ENCODE data around the gene LZTS3. TPM values are rescaled to one million over a fixed set of nuclear protein-coding genes. Genes with fewer than 3 reads are reported as not detected.
"Not testable (repeated sequence)": the region's sequence is repeated elsewhere in the genome, so short reads cannot be mapped to it uniquely, and the experiment has no call there.

The LZTS3 gene
- total RNA-seq, 1 donor from 2014 or later = 0.84 TPM

DNA sequence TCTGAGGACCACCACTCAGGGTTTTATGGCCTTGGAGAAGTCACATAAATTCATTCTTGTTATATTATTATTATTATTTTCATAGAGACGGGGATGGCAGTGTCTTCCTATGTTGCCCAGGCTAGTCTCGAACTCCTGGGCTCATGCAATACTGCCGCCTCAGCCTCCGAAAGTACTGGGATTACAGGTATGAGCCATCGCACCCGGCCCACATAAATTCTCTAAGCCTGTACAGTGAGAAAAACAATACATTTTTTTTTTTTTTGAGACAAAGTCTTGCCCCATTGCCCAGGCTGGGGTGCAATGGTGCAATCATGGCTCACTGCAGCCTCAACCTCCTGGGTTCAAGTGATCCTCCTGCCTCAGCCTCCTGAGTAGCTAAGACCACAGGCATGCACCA, 12.9 kb downstream of the LZTS3 start:
- H3K27me3 Mint-ChIP-seq = no peaks in the 10 kb centered on the region
- TF ChIP-seq, protein P1, sequence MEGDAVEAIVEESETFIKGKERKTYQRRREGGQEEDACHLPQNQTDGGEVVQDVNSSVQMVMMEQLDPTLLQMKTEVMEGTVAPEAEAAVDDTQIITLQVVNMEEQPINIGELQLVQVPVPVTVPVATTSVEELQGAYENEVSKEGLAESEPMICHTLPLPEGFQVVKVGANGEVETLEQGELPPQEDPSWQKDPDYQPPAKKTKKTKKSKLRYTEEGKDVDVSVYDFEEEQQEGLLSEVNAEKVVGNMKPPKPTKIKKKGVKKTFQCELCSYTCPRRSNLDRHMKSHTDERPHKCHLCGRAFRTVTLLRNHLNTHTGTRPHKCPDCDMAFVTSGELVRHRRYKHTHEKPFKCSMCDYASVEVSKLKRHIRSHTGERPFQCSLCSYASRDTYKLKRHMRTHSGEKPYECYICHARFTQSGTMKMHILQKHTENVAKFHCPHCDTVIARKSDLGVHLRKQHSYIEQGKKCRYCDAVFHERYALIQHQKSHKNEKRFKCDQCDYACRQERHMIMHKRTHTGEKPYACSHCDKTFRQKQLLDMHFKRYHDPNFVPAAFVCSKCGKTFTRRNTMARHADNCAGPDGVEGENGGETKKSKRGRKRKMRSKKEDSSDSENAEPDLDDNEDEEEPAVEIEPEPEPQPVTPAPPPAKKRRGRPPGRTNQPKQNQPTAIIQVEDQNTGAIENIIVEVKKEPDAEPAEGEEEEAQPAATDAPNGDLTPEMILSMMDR (IDR thresholded peaks at IDR 0.05) = no peak
- ATAC-seq (ENCODE audit: low read depth) = no peak
- ChIA-PET POLR2A (interaction anchor here (0.6 to 1.3 kb wide), 4 partner anchors 19 to 248 kb away, joined by 3 to 15 read pairs (median 4); partner anchors contain the start of gene ITPA), CTCF (interaction anchor here (1.7 kb wide), 1 partner anchor 107 kb away, joined by 4 read pairs; no protein-coding TSS in a partner anchor)
- H3K36me3 Mint-ChIP-seq (ENCODE audit: low read depth) = peaks cover 16% of the 10 kb centered on the region
- no peak for DNase-seq
- H3K9me3 Mint-ChIP-seq = no peaks in the 10 kb centered on the region
- H3K4me3 Mint-ChIP-seq = peak overlapping the region; percentile 24
- H3K27ac Mint-ChIP-seq = no peak overlapping the region
- H3K4me1 Mint-ChIP-seq = peaks cover 40% of the 10 kb centered on the region
- intact Hi-C loops (cut with micrococcal nuclease) = no loop called here

DNA sequence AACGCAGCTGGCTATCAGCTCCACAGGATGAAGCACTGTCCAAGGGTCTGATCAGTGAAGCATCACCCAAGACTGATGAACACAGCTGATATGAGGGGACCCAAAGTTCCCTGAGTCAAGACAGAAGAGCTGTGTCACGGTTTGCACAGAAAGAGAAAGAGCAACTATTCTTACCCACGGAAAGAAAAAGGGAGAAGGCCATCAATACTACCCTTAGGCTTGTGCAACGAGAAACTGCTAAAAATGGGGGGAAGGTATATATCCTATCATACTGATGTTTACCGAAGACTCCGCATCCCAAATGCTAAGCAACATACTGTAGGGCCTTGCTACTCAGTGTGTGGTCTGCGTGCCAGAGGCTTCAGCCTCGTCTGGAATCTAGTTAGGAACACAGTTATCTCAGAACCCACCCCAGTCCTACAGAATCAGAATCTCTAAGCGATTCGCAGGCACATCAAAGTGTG, 14.3 kb downstream of the LZTS3 start:
- peaks cover 47% of the 10 kb centered on the region for H3K4me1 Mint-ChIP-seq
- peak overlapping the region; percentile 93 for H3K27ac Mint-ChIP-seq
- ChIA-PET POLR2A (interaction anchor here (0.5 to 1.4 kb wide), 6 partner anchors 12 to 114 kb away, joined by 3 to 5 read pairs (median 4); partner anchors contain the start of genes DDRGK1, ITPA and MRPS26), CTCF (interaction anchor here (1.7 kb wide), 1 partner anchor 105 kb away, joined by 4 read pairs; no protein-coding TSS in a partner anchor)
- ATAC-seq (ENCODE audit: low read depth) (no peak), DNase-seq (no peak)
- intact Hi-C loops (cut with micrococcal nuclease) = loop anchor here (1.0 to 10.0 kb wide), 5 partner anchors 14 to 284 kb away; partner anchors contain the start of genes DDRGK1, LZTS3, MRPS26 and PTPRA
- peak overlapping the region; percentile 88 for H3K4me3 Mint-ChIP-seq
- TF ChIP-seq, protein P1 (IDR thresholded peaks at IDR 0.05) = no peak
- H3K36me3 Mint-ChIP-seq (ENCODE audit: low read depth) = peaks cover 22% of the 10 kb centered on the region
- no peaks in the 10 kb centered on the region for H3K27me3 Mint-ChIP-seq
- no peaks in the 10 kb centered on the region for H3K9me3 Mint-ChIP-seq

DNA sequence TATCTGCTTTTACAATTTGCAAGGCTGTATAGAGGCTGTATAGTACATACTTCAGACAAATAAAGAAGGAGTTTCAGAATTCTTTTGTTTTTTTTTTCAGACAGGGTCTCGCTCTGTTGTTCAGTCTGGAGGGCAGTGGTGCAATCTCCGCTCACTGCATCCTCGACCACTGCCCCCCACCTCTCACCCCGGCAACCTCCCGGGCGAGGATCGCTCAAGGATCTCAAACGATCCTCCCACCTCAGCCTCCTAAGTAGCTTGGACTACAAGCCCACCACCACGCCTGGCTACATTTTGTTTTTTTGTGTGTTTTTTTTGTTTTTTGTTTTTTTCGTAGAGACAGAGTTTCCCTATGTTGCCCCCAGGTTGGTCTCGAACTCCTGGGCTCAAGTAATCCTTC, 15.5 kb downstream of the LZTS3 start:
- no peak for ATAC-seq (ENCODE audit: low read depth)
- CTCF ChIA-PET = no interaction called here
- peaks cover 30% of the 10 kb centered on the region for H3K36me3 Mint-ChIP-seq (ENCODE audit: low read depth)
- no peak for DNase-seq
- peaks cover 56% of the 10 kb centered on the region for H3K4me1 Mint-ChIP-seq
- peak overlapping the region; percentile 80 for H3K27ac Mint-ChIP-seq
- POLR2A ChIA-PET = interaction anchor here (0.7 to 1.1 kb wide), 2 partner anchors 31 to 113 kb away, joined by 3 to 4 read pairs; no protein-coding TSS in a partner anchor
- peak overlapping the region; percentile 70 for H3K4me3 Mint-ChIP-seq
- intact Hi-C loops (cut with micrococcal nuclease) = loop anchor here (2.0 to 10.0 kb wide), 4 partner anchors 41 to 283 kb away; partner anchors contain the start of genes DDRGK1, MRPS26 and PTPRA
- H3K27me3 Mint-ChIP-seq = no peaks in the 10 kb centered on the region
- H3K9me3 Mint-ChIP-seq = no peaks in the 10 kb centered on the region
- TF ChIP-seq, protein P1 (IDR thresholded peaks at IDR 0.05) = no peak

DNA sequence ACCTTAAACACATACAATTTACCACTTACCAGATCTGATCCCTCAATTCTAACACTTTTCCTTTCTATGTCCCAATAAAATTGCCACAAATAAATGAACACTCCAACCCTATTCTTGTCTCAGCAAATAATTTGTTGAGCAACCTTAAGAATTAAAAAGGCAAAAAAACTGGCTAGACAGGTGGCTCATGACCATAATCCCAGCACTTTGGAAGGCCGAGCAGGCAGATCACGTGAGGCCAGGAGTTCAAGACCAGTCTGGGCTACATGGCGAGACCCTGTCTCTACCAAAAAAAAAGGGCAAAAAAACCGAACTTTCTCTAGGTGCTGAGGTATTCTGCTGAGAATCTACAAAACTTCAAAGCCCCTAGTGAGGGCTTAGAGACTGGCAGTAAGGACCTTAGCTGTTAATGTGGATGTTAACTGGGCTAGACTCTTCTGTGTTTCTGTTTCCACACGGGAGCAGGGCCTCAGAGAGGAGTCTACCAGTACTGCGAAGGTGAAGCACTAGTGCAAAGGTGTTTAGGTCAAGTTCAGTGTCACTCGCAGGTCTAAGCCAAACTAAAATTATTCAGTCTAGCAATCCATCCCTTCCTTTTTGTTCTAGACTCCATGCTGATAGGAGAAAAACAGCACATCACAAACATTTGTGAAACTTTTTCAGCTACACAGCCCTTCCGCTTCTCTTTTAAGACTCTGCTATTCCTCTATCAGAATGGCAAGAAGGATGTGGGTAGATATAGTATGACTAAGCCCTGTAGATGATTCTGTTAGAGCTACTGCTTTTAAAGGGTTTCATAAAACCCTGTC, 16.3 kb downstream of the LZTS3 start:
- intact Hi-C loops (cut with micrococcal nuclease) = loop anchor here (5.0 to 10.0 kb wide), 3 partner anchors 40 to 282 kb away; partner anchors contain the start of genes DDRGK1 and PTPRA
- Mint-ChIP-seq H3K4me1 (peaks cover 62% of the 10 kb centered on the region), H3K27me3 (no peaks in the 10 kb centered on the region), H3K9me3 (no peaks in the 10 kb centered on the region), H3K27ac (peak overlapping the region; percentile 80), H3K4me3 (peak overlapping the region; percentile 70), H3K36me3 (ENCODE audit: low read depth) (peaks cover 32% of the 10 kb centered on the region)
- TF ChIP-seq, protein P1 (IDR thresholded peaks at IDR 0.05) = no peak
- ChIA-PET POLR2A (interaction anchor here (1.1 kb wide), 1 partner anchor 112 kb away, joined by 4 read pairs; no protein-coding TSS in a partner anchor), CTCF (no interaction called here)
- no peak for DNase-seq
- peak; percentile 73 for ATAC-seq (ENCODE audit: low read depth)

DNA sequence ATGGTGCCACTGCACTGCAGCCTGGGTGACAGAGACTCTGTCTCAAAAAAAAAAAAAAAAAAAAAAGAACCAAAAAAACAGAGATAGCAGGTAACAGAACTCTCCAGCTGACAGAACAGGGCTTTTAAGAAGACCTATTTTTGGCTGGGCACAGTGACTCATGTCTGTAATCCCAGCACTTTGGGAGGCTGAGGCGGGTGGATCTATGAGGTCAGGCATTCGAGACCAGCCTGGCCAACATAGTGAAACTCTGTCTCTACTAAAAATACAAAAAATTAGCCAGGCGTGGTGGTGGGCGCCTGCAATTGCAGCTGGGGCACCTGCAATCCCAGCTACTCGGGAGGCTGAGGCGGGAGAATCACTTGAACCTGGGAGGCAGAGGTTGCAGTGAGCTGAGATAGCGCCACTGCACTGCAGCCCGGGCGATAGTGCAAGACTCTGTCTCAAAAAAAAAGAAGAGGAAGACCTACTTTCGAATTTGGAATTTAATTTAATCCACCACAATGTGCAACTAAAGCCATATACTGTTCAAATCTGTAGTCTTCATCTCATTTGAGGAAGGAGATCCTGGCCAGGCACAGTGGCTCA, 21.2 kb downstream of the LZTS3 start:
- POLR2A ChIA-PET; H3K9me3 Mint-ChIP-seq; H3K27ac Mint-ChIP-seq; DNase-seq; ATAC-seq (ENCODE audit: low read depth); H3K4me3 Mint-ChIP-seq; H3K27me3 Mint-ChIP-seq; CTCF ChIA-PET: not testable (repeated sequence)
- intact Hi-C loops (cut with micrococcal nuclease) = loop anchor here (10.0 kb wide), 1 partner anchor 277 kb away; the partner anchor contains the start of gene PTPRA
- Mint-ChIP-seq H3K36me3 (ENCODE audit: low read depth) (peaks cover 58% of the 10 kb centered on the region), H3K4me1 (peaks cover 55% of the 10 kb centered on the region)
